Neural crest cell (in vitro differentiated cells): ENCODE measurements around the gene MARCHF10. TPM values are rescaled to one million over a fixed set of nuclear protein-coding genes. Genes with fewer than 3 reads are reported as not detected.
A peak's percentile ranks its signal among the peaks of the same experiment; 100 is the strongest.

Source experiments
- DNase-seq: peaks from one replicate; pipeline ENCODE4 v3.0.0; 2021; ENCODE audit warnings: low read depth, mixed read lengths, low spot score
- H3K27ac Mint-ChIP-seq: one replicate; pipeline ENCODE4 v1.8.0; 2021; ENCODE audit warnings: mild to moderate bottlenecking, mixed read lengths; ENCODE audit not compliant: unreplicated experiment
- H3K27me3 Mint-ChIP-seq: 2 replicates; pipeline ENCODE4 v1.8.0; 2021; ENCODE audit warnings: low read depth, mild to moderate bottlenecking, mixed read lengths
- H3K36me3 Mint-ChIP-seq: 2 replicates; pipeline ENCODE4 v1.8.0; 2021; ENCODE audit warnings: low read depth, mild to moderate bottlenecking, mixed read lengths
- H3K4me1 Mint-ChIP-seq: 2 replicates; pipeline ENCODE4 v1.8.0; 2021; ENCODE audit warnings: mixed read lengths
- H3K4me3 Mint-ChIP-seq: one replicate; pipeline ENCODE4 v1.8.0; 2021; ENCODE audit warnings: mild to moderate bottlenecking, mixed read lengths
- H3K9me3 Mint-ChIP-seq: 2 replicates; pipeline ENCODE4 v1.8.0; 2021; ENCODE audit warnings: mixed read lengths
- CTCF ChIP-seq: fragments of 200-600 bp; sonication (generic); conservative IDR thresholded peaks from 2 replicates; pipeline ENCODE4 v1.5.0; 2021; ENCODE audit warnings: antibody characterized with exemption, mild to moderate bottlenecking
- total RNA-seq: library from RNA; stranded (reverse); gene quantifications from 2 replicates; pipeline ENCODE4 v1.2.1, GENCODE V29; 2021

MARCHF10 gene
- total RNA-seq, 1 donor from 2014 or later: 0.23 TPM

DNA sequence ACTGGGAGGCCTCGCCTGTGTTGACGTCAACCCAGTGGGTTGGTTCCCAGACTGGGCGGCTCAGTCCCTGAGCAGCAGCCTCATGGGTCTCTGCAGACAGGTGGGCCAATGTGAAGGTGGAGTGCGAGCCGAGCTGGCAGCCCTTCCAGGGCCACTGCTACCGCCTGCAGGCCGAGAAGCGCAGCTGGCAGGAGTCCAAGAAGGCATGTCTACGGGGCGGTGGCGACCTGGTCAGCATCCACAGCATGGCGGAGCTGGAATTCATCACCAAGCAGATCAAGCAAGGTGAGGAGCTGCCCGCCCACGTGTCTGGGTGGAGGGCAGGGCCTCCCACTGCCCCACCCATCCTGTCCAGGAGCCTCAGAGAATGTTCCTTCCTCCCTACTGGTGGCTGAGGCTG, 136.6 kb downstream of the MARCHF10 start:
- H3K4me1 Mint-ChIP-seq: peaks cover 9% of the 10 kb centered on the region
- no peak overlapping the region for H3K27ac Mint-ChIP-seq
- H3K36me3 Mint-ChIP-seq: no peaks in the 10 kb centered on the region
- no peaks in the 10 kb centered on the region for H3K9me3 Mint-ChIP-seq
- H3K4me3 Mint-ChIP-seq: no peak overlapping the region
- TF ChIP-seq CTCF: no peak
- no peaks in the 10 kb centered on the region for H3K27me3 Mint-ChIP-seq
- DNase-seq: no peak

- TF ChIP-seq CTCF: no peak
- Mint-ChIP-seq H3K27me3 (no peaks in the 10 kb centered on the region), H3K27ac (peak overlapping the region; percentile 19), H3K4me1 (peaks cover 9% of the 10 kb centered on the region), H3K9me3 (no peaks in the 10 kb centered on the region), H3K36me3 (no peaks in the 10 kb centered on the region), H3K4me3 (no peak overlapping the region)
- no peak for DNase-seq
Observed at GRCh38 chr17:62670202-62670821, 137.8 kb downstream of the MARCHF10 start.

- DNase-seq: no peak
- H3K27ac Mint-ChIP-seq: no peak overlapping the region
- no peaks in the 10 kb centered on the region for H3K36me3 Mint-ChIP-seq
- no peaks in the 10 kb centered on the region for H3K27me3 Mint-ChIP-seq
- peaks cover 9% of the 10 kb centered on the region for H3K4me1 Mint-ChIP-seq
- TF ChIP-seq CTCF: no peak
- no peaks in the 10 kb centered on the region for H3K9me3 Mint-ChIP-seq
- H3K4me3 Mint-ChIP-seq: no peak overlapping the region
Observed at GRCh38 chr17:62668091-62668804, 139.9 kb downstream of the MARCHF10 start.

DNA sequence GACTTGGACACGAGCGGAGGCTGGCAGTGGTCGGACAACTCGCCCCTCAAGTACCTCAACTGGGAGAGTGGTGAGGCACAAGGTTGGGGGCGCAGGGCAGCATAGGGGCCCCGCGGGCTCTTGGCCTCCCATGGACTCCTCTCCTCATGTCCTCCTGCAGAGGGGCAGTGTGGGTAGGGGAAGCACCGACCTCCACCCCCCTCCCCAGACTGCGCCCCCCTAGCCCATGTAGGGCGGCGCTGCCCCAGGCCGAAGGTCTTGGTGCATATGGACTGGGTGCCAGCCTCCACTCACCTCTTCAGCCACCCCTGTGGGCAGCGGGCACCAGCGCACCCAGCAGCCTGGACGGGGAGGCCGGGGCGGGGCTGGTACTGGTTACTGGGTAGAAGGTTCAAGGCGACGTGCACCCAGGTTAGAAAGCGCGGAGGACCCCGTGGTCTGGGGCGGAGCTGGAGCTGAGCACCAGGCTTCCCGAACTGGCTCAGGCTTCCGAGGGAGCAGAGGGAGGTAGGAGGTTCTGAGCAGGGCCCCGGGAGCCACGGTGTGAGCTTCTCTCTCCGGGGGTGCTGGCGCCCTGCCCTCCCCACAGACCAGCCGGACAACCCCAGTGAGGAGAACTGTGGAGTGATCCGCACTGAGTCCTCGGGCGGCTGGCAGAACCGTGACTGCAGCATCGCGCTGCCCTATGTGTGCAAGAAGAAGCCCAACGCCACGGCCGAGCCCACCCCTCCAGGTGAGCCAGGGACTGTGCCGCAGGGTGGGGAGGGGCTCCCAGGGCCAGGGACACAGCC, 141.1 kb downstream of the MARCHF10 start:
- TF ChIP-seq CTCF: no peak
- Mint-ChIP-seq H3K27ac (no peak overlapping the region), H3K4me1 (no peaks in the 10 kb centered on the region), H3K4me3 (no peak overlapping the region), H3K27me3 (no peaks in the 10 kb centered on the region), H3K9me3 (no peaks in the 10 kb centered on the region), H3K36me3 (no peaks in the 10 kb centered on the region)
- no peak for DNase-seq

DNA sequence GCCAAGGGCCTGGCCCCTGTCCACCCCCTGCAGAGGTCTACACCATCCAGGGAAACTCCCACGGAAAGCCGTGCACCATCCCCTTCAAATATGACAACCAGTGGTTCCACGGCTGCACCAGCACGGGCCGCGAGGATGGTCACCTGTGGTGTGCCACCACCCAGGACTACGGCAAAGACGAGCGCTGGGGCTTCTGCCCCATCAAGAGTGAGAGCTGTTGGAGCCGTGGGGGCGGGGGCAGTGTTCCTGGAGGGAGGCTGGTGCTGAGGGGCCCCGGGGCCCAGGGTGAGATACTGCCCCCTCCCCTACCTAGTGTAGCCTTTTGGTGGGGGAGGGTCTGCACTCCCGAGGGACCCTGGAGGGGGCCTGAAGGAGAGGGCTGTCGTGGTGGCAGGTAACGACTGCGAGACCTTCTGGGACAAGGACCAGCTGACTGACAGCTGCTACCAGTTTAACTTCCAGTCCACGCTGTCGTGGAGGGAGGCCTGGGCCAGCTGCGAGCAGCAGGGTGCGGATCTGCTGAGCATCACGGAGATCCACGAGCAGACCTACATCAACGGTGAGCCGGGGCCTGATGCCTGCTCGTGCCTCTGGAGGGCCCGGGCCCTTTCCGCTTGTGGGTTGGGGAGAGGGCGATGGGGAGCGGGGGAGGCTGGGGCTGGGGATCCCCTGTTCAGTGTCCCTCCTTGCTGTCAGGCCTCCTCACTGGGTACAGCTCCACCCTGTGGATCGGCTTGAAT, 141.9 kb downstream of the MARCHF10 start:
- Mint-ChIP-seq H3K27ac (no peak overlapping the region), H3K27me3 (no peaks in the 10 kb centered on the region), H3K9me3 (no peaks in the 10 kb centered on the region), H3K4me3 (no peak overlapping the region), H3K36me3 (peaks cover 3% of the 10 kb centered on the region), H3K4me1 (no peaks in the 10 kb centered on the region)
- no peak for TF ChIP-seq CTCF
- DNase-seq: no peak
